ENCODE data around the gene SPEG. TPM values are rescaled to one million over a fixed set of nuclear protein-coding genes. Genes with fewer than 3 reads are reported as not detected.

Gene SPEG
- total and polyA plus RNA-seq, 2 donors (not counting 3 experiments of a cell fraction or from before 2014, with no cell fraction given): 0.84 to 3.5 TPM

- intact Hi-C loops (cut with micrococcal nuclease): no loop called here
- Histone ChIP-seq H3K27me3 (ENCODE audit: control insufficient read depth in 2 of 2, insufficient read depth in 2 of 2, low read length in 2 of 2) (peaks cover 44 to 47% of the 10 kb centered on the region in 2 experiments), H3K36me3 (ENCODE audit: control insufficient read depth in 2 of 2, extremely low read depth in 1 of 2, insufficient read depth in 2 of 2, low read length in 2 of 2) (no peaks in the 10 kb centered on the region), H3K27ac (ENCODE audit: insufficient read depth, low read depth, low read length) (no peak overlapping the region), H3K9me3 (replicated peaks; ENCODE audit: control insufficient read depth, insufficient read depth, low read length) (no peaks in the 10 kb centered on the region), H3K4me1 (ENCODE audit: control insufficient read depth, extremely low read depth, insufficient read depth, low read length) (no peaks in the 10 kb centered on the region), H3K4me2 (ENCODE audit: insufficient read depth, low read length) (no peak overlapping the region), H3K4me3 (replicated peaks in 1 of 3; ENCODE audit: insufficient read depth in 1 of 3, low read depth in 1 of 3, low read length in 3 of 3) (no peak overlapping the region), H4K20me1 (replicated peaks; ENCODE audit: control insufficient read depth, extremely low read depth, insufficient read depth, low read length) (no peaks in the 10 kb centered on the region), H3K79me2 (ENCODE audit: control insufficient read depth, insufficient read depth, low read length) (no peaks in the 10 kb centered on the region), H3K9me1 (replicated peaks; ENCODE audit: control insufficient read depth, extremely low read depth, insufficient read depth, low read length) (no peaks in the 10 kb centered on the region), H2AFZ (ENCODE audit: low read depth, low read length) (no peak overlapping the region), H3K9ac (replicated peaks; ENCODE audit: extremely low read depth, insufficient read depth, low read length) (no peak overlapping the region)
- dilution Hi-C loops (cut with MboI; ENCODE audit: extremely low pct_ligation_motif_present, low sequenced_read_pairs): no loop called here
- TF ChIP-seq MYC (IDR thresholded peaks at IDR 0.05; ENCODE audit: low read depth, low read length) (no peak), FOS (IDR thresholded peaks at IDR 0.05; ENCODE audit: borderline replicate concordance, insufficient read depth, low read length) (no peak)
- DNase-seq (ENCODE audit: low read depth, low spot score): no peak
- no peak for FAIRE-seq
- POLR2A ChIA-PET: no interaction called here
- CTCF ChIA-PET: interaction anchor here (0.6 to 19.9 kb wide), 9 partner anchors 8 to 80 kb away, joined by 3 to 731 read pairs (median 4); partner anchors contain the start of gene GMPPA
- no TSS peak for BruUV-seq (replicated peaks)
Measured at GRCh38 chr2:219482674-219483405, 48.2 kb downstream of the SPEG start.

GRCh38 chr2:219483451-219484342, 49.1 kb downstream of the SPEG start:
- dilution Hi-C loops (cut with MboI; ENCODE audit: extremely low pct_ligation_motif_present, low sequenced_read_pairs) (no loop called here), intact Hi-C loops (cut with micrococcal nuclease) (no loop called here)
- H4K20me1 ChIP-seq (replicated peaks; ENCODE audit: control insufficient read depth, extremely low read depth, insufficient read depth, low read length): no peaks in the 10 kb centered on the region
- no peak overlapping the region for H3K4me2 ChIP-seq (ENCODE audit: insufficient read depth, low read length)
- no peak for DNase-seq (ENCODE audit: low read depth, low spot score)
- H3K27ac ChIP-seq (ENCODE audit: insufficient read depth, low read depth, low read length): no peak overlapping the region
- TF ChIP-seq EZH2 (IDR thresholded peaks at IDR 0.05; ENCODE audit: borderline replicate concordance, low read depth, low read length, severe bottlenecking) (no peak), FOS (IDR thresholded peaks at IDR 0.05; ENCODE audit: borderline replicate concordance, insufficient read depth, low read length) (no peak), JUN (IDR thresholded peaks at IDR 0.05; ENCODE audit: borderline replicate concordance, insufficient read depth, insufficient read length, low read depth) (no peak), GATA2 (IDR thresholded peaks at IDR 0.05; ENCODE audit: insufficient read depth, insufficient read length, low read depth, low read length) (no peak), POLR2A (IDR thresholded peaks at IDR 0.05; ENCODE audit: low read depth, low read length) (no peak), POLR2AphosphoS5 (IDR thresholded peaks at IDR 0.05; ENCODE audit: insufficient read depth, low read depth, low read length) (no peak), CTCF (IDR thresholded peaks at IDR 0.05; ENCODE audit: extremely low read depth in 1 of 2, insufficient read depth in 1 of 2, low read depth in 1 of 2, low read length in 2 of 2) (no peak), MYC (IDR thresholded peaks at IDR 0.05; ENCODE audit: low read depth, low read length) (no peak)
- TF ChIP-seq, protein P1, sequence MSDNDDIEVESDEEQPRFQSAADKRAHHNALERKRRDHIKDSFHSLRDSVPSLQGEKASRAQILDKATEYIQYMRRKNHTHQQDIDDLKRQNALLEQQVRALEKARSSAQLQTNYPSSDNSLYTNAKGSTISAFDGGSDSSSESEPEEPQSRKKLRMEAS (IDR thresholded peaks at IDR 0.05; ENCODE audit: insufficient read depth, insufficient read length): no peak
- no peak for FAIRE-seq
- ChIA-PET CTCF (interaction anchor here (0.6 to 19.9 kb wide), 6 partner anchors 10 to 57 kb away, joined by 3 to 731 read pairs (median 4); partner anchors contain the start of gene GMPPA), POLR2A (no interaction called here)
- H3K4me1 ChIP-seq (ENCODE audit: control insufficient read depth, extremely low read depth, insufficient read depth, low read length): no peaks in the 10 kb centered on the region
- H3K9me3 ChIP-seq (replicated peaks; ENCODE audit: control insufficient read depth, insufficient read depth, low read length): no peaks in the 10 kb centered on the region
- H3K36me3 ChIP-seq (ENCODE audit: control insufficient read depth in 2 of 2, extremely low read depth in 1 of 2, insufficient read depth in 2 of 2, low read length in 2 of 2): no peaks in the 10 kb centered on the region
- no TSS peak for BruUV-seq (replicated peaks)
- no peaks in the 10 kb centered on the region for H3K79me2 ChIP-seq (ENCODE audit: control insufficient read depth, insufficient read depth, low read length)
- peaks cover 44 to 47% of the 10 kb centered on the region in 2 experiments for H3K27me3 ChIP-seq (ENCODE audit: control insufficient read depth in 2 of 2, insufficient read depth in 2 of 2, low read length in 2 of 2)
- no peaks in the 10 kb centered on the region for H3K9me1 ChIP-seq (replicated peaks; ENCODE audit: control insufficient read depth, extremely low read depth, insufficient read depth, low read length)
- H3K4me3 ChIP-seq (replicated peaks in 1 of 3; ENCODE audit: insufficient read depth in 1 of 3, low read depth in 1 of 3, low read length in 3 of 3): no peak overlapping the region
- H2AFZ ChIP-seq (ENCODE audit: low read depth, low read length): no peak overlapping the region
- H3K9ac ChIP-seq (replicated peaks; ENCODE audit: extremely low read depth, insufficient read depth, low read length): no peak overlapping the region
